Smooth muscle cell (in vitro differentiated cells): Measurements from ENCODE around the gene BCL7B. TPM values are rescaled to one million over a fixed set of nuclear protein-coding genes. Genes with fewer than 3 reads are reported as not detected.

Source experiments
- DNase-seq: peaks from one replicate; lab custom pipeline; 2025; ENCODE audit not compliant: unreplicated experiment; lab: John Stamatoyannopoulos, UW
- H2AFZ ChIP-seq: fragments of 200-600 bp; sonication (generic); 2 replicates; pipeline ENCODE4 v1.6.0; 2016; ENCODE audit warnings: antibody characterized with exemption, low read depth, mild to moderate bottlenecking
- H3F3A ChIP-seq: fragments of 200-600 bp; sonication (generic); 2 replicates; pipeline ENCODE4 v1.6.0; 2017; ENCODE audit warnings: antibody characterized with exemption, low read depth
- H3K27ac ChIP-seq: fragments of 200-600 bp; sonication (generic); 2 replicates; pipeline ENCODE4 v1.5.1; 2016; ENCODE audit warnings: low read depth, mild to moderate bottlenecking
- H3K27me3 ChIP-seq: fragments of 200-600 bp; sonication (generic); 2 replicates; pipeline ENCODE4 v1.6.1; 2016; ENCODE audit warnings: low read depth, mild to moderate bottlenecking
- H3K36me3 ChIP-seq: fragments of 200-600 bp; sonication (generic); 2 replicates; pipeline ENCODE4 v1.5.1; 2016; ENCODE audit warnings: low read depth
- H3K4me1 ChIP-seq: fragments of 200-600 bp; sonication (generic); 2 replicates; pipeline ENCODE4 v1.5.1; 2016; ENCODE audit warnings: low read depth
- H3K4me2 ChIP-seq: fragments of 200-600 bp; sonication (generic); 2 replicates; pipeline ENCODE4 v1.6.0; 2016; ENCODE audit warnings: mild to moderate bottlenecking
- H3K4me3 ChIP-seq: fragments of 200-600 bp; sonication (generic); 2 replicates; pipeline ENCODE4 v1.5.1; 2016; ENCODE audit warnings: mild to moderate bottlenecking
- H3K79me2 ChIP-seq: fragments of 200-600 bp; sonication (generic); 2 replicates; pipeline ENCODE4 v1.6.0; 2016; ENCODE audit warnings: low read depth, mild to moderate bottlenecking
- H3K9ac ChIP-seq: fragments of 200-600 bp; sonication (generic); 2 replicates; pipeline ENCODE4 v1.6.0; 2016; ENCODE audit warnings: low read depth
- H3K9me3 ChIP-seq: fragments of 200-600 bp; sonication (generic); replicated peaks from 2 replicates; pipeline ENCODE4 v1.5.1; 2016; ENCODE audit warnings: low read depth
- H4K20me1 ChIP-seq: fragments of 200-600 bp; sonication (generic); 2 replicates; pipeline ENCODE4 v1.6.0; 2016; ENCODE audit warnings: low read depth
- WGBS: methylation state at CpG from one replicate; pipeline ENCODE4 v1.1.7; 2016; ENCODE audit warnings: low lambda C conversion rate; 5-methylcytosine and 5-hydroxymethylcytosine counted together
- polyA plus RNA-seq: library from polyadenylated mRNA; unstranded; fragments of >200 nt; fragmentation: Nextera tagmentation; extraction: Ambion mirVana; gene quantifications from 2 replicates; pipeline ENCODE4 v1.2.1, GENCODE V29; 2016
- total RNA-seq: library from RNA; depleted of rRNA; stranded (reverse); fragments of >200 nt; gene quantifications from 2 replicates; pipeline ENCODE4 v1.2.3, GENCODE V29; 2014
- TF ChIP-seq, protein P1 (sequence below): fragments of 200-600 bp; sonication (generic); IDR thresholded peaks from 2 replicates; pipeline ENCODE4 v1.5.1; 2017; ENCODE audit warnings: borderline replicate concordance, mild to moderate bottlenecking, antibody characterized with exemption; ENCODE audit not compliant: insufficient read depth, poor library complexity, severe bottlenecking

Gene BCL7B
- total and polyA plus RNA-seq, 2 experiments from 2014 or later, result 30.7 to 31.9 TPM

DNA sequence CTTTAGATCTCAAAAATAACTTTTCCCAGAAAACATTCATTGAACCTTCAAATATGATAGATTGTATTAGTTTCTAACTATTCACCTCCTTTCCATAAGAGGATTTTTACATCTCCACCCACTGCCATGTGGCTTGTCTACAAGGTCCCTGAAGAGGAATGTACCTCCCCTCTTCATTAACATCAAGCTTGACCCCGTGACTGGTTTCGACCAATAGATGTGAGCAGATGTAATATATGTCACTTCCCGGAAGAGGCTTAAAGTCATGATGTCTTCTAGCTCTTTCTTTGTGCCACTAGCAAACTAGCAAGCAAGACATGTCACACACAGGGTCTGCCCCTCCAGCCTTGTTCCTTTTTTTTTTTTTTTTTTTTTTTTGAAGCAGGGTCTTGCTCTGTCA is 42.3 kb downstream of the BCL7B start:
- H3K27ac ChIP-seq, result no peak overlapping the region
- H3K9ac ChIP-seq, result no peak overlapping the region
- no peaks in the 10 kb centered on the region for H3K9me3 ChIP-seq
- WGBS, result 99% methylated on average over 3 of the region's 3 CpGs
- H4K20me1 ChIP-seq, result peaks cover 98% of the 10 kb centered on the region
- no peak overlapping the region for H2AFZ ChIP-seq
- peaks cover 100% of the 10 kb centered on the region for H3K79me2 ChIP-seq
- peaks cover 10% of the 10 kb centered on the region for H3F3A ChIP-seq
- TF ChIP-seq, protein P1, sequence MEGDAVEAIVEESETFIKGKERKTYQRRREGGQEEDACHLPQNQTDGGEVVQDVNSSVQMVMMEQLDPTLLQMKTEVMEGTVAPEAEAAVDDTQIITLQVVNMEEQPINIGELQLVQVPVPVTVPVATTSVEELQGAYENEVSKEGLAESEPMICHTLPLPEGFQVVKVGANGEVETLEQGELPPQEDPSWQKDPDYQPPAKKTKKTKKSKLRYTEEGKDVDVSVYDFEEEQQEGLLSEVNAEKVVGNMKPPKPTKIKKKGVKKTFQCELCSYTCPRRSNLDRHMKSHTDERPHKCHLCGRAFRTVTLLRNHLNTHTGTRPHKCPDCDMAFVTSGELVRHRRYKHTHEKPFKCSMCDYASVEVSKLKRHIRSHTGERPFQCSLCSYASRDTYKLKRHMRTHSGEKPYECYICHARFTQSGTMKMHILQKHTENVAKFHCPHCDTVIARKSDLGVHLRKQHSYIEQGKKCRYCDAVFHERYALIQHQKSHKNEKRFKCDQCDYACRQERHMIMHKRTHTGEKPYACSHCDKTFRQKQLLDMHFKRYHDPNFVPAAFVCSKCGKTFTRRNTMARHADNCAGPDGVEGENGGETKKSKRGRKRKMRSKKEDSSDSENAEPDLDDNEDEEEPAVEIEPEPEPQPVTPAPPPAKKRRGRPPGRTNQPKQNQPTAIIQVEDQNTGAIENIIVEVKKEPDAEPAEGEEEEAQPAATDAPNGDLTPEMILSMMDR, result no peak
- DNase-seq, result no peak
- no peak overlapping the region for H3K4me2 ChIP-seq
- peaks cover 18% of the 10 kb centered on the region for H3K4me1 ChIP-seq
- H3K4me3 ChIP-seq, result no peak overlapping the region
- peaks cover 7% of the 10 kb centered on the region for H3K36me3 ChIP-seq
- H3K27me3 ChIP-seq, result no peaks in the 10 kb centered on the region

DNA sequence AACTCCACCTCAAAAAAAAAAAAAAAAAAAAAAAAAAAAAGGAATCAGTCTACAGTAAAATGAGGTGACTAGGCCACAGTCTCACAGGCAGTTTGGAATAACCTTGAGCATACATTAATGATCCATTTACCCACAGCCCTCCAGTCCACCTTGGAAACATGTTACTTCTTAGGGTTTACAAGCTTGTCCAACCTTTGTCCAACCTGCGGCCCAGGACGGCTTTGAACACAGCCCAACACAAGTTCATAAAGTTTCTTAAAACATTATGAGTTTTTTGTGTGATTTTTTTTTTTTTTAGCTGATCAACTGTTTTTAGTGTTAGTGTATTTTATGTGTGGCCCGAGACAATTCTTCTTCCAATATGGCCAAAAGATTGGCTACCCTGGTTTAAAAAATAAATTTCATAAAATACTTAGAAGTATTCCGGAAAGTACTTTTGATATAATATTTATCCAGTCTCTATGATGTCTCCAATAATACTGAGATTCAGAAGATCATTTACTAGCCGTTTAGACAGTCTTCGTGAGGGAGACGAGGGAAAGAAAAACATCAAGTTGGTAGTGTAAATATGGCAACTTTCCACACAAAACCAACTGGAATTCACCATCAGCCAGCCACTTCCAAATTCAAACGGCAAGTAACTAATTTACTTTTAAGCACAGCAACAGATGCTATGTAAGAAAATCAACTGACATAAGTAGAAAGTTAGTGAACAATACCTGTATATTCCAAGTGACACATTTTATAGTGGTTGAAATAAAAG is 45.3 kb downstream of the BCL7B start:
- Histone ChIP-seq H3K9ac (no peak overlapping the region), H3K36me3 (peaks cover 12% of the 10 kb centered on the region), H3K9me3 (no peaks in the 10 kb centered on the region), H3K4me2 (no peak overlapping the region), H3K79me2 (peaks cover 100% of the 10 kb centered on the region), H4K20me1 (peaks cover 81% of the 10 kb centered on the region), H3K27me3 (no peaks in the 10 kb centered on the region), H3K4me3 (no peak overlapping the region), H3K27ac (no peak overlapping the region), H3K4me1 (no peaks in the 10 kb centered on the region), H3F3A (no peaks in the 10 kb centered on the region), H2AFZ (no peak overlapping the region)
- 96% methylated on average over 8 of the region's 8 CpGs for WGBS
- DNase-seq, result no peak
- TF ChIP-seq, protein P1, result no peak

DNA sequence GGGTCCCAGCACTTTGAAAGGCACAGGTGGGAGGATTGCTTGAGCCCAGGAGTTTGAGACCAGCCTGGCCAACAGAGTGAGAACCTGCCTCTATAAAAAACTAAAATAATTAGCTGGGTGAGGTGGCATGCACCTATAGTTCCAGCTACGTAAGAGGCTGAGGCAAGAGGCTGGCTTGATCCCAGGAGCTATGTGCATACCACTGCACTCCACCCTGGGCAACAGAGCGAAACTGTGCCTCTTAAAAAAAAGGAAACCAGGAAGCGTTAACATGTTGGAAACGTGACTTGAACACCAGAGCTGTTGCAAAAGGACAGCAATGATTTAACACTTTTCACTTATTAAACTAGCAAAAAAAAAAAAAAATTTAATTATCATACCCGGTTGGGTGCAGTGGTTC is 48.0 kb downstream of the BCL7B start:
- Histone ChIP-seq H3K4me3 (no peak overlapping the region), H3K27ac (no peak overlapping the region), H3K4me1 (no peaks in the 10 kb centered on the region), H2AFZ (no peak overlapping the region), H3K4me2 (no peak overlapping the region), H3K36me3 (peaks cover 32% of the 10 kb centered on the region), H4K20me1 (peaks cover 73% of the 10 kb centered on the region), H3K79me2 (peaks cover 91% of the 10 kb centered on the region), H3K9me3 (no peaks in the 10 kb centered on the region), H3K9ac (no peak overlapping the region), H3K27me3 (no peaks in the 10 kb centered on the region), H3F3A (no peaks in the 10 kb centered on the region)
- no peak for DNase-seq
- WGBS, result 97% methylated on average over 5 of the region's 5 CpGs
- TF ChIP-seq, protein P1, result no peak

DNA sequence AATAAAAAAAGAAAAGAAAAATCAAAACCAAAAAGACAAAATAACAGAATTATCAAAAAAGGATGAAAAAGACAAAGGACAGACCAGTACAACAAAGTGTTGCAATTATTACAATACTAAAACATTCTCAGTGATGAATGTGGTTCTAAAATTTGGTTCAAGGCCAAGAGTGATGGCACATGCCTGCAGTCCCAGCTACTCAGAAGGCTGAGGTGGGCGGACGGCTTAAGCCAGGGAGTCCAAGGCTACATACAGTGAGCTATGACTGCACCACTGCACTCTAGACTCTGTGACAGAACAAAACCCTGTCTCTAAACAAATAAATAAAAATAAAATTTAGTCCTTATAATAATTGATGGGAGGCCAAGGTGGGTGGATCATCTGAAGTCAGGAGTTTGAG is 49.9 kb downstream of the BCL7B start:
- 97% methylated on average over 2 of the region's 2 CpGs for WGBS
- peaks cover 36% of the 10 kb centered on the region for H3K36me3 ChIP-seq
- H4K20me1 ChIP-seq, result peaks cover 72% of the 10 kb centered on the region

More for the DNA sequence above, 49.9 kb downstream of the BCL7B start:
- H3K4me2 ChIP-seq, result no peak overlapping the region
- TF ChIP-seq, protein P1, result no peak
- DNase-seq, result no peak
- no peak overlapping the region for H3K4me3 ChIP-seq
- no peaks in the 10 kb centered on the region for H3F3A ChIP-seq
- H3K27ac ChIP-seq, result no peak overlapping the region
- H3K27me3 ChIP-seq, result no peaks in the 10 kb centered on the region
- peaks cover 88% of the 10 kb centered on the region for H3K79me2 ChIP-seq
- no peak overlapping the region for H3K9ac ChIP-seq
- no peaks in the 10 kb centered on the region for H3K9me3 ChIP-seq
- no peaks in the 10 kb centered on the region for H3K4me1 ChIP-seq
- no peak overlapping the region for H2AFZ ChIP-seq
